HG03432 (cell line): ENCODE measurements around the gene IRX2.

Experiments
- ATAC-seq: cut with Tn5 transposase; IDR thresholded peaks from one replicate; pipeline ENCODE4 v1.9.1; 2021; ENCODE audit warnings: mild to moderate bottlenecking, moderate library complexity; ENCODE audit not compliant: unreplicated experiment

Gene IRX2

GRCh38 chr5:2699231-2699630 lies 52.2 kb downstream of the IRX2 start:
- ATAC-seq: no peak

DNA sequence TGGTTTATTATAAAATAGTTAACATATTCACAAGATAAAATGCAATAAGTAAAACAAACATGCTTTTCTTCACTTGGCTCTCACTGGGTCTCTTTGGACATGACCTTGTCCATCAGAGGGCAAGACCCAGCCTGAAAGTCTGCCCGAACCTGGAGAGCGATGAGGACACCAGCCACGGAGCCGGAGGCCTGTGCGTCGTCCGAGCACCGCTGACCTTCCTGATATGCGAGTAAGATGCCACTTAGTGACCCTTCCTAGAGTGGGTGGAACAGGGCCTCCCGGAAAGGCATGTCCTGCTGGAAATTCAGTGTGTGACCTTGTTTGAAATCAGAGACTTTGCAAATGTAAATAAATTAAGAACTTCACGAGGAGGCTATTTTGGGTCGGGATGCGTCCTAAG lies 52.9 kb downstream of the IRX2 start:
- no peak for ATAC-seq

- ATAC-seq: no peak
These were observed 53.9 kb downstream of the IRX2 start for GRCh38 chr5:2697446-2698200.

DNA sequence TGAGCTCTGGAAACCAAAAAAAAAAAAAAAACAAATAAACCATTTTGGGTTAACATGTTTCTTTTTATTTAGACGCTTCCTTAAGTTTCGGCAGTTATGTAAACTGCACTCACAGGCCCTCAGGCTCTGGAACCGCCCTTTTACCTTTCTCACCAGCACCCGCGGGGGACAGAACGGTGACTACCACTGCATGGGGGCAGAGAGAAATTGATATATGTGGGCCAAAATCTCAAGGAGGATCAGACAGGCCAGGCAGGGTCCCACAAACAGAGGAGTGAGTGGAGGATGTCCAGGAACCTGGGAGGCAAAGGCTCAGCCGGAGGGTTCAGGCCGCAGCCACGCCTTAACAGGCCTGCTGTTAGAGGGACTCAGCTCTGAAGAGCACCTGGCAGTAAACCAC lies 54.4 kb downstream of the IRX2 start:
- ATAC-seq: no peak
